WI38 (cell line): ENCODE data around the gene ZBBX.

ENCODE experiments used
- H3K4me3 ChIP-seq: 2 replicates; pipeline ENCODE4 v1.5.1; 2011; ENCODE audit warnings: low read depth, mild to moderate bottlenecking, control low read depth, low read length
- CTCF ChIP-seq: IDR thresholded peaks from 2 replicates; pipeline ENCODE4 v1.5.1; 2012; ENCODE audit warnings: low read depth, mild to moderate bottlenecking, control low read depth, low read length

The ZBBX gene

GRCh38 chr3:167350245-167350862 lies 29.7 kb downstream of the ZBBX start:
- TF ChIP-seq CTCF = no peak
- no peak overlapping the region for H3K4me3 ChIP-seq

GRCh38 chr3:167346171-167346570 lies 33.9 kb downstream of the ZBBX start:
- TF ChIP-seq CTCF = no peak
- H3K4me3 ChIP-seq = no peak overlapping the region

- no peak for TF ChIP-seq CTCF
- H3K4me3 ChIP-seq = no peak overlapping the region
These were observed 48.9 kb downstream of the ZBBX start for GRCh38 chr3:167330993-167331785.

- no peak overlapping the region for H3K4me3 ChIP-seq
- no peak for TF ChIP-seq CTCF
These were observed 56.5 kb downstream of the ZBBX start for GRCh38 chr3:167323572-167323971.

GRCh38 chr3:167318996-167319615 lies 61.0 kb downstream of the ZBBX start:
- no peak overlapping the region for H3K4me3 ChIP-seq
- no peak for TF ChIP-seq CTCF

GRCh38 chr3:167318306-167318705 lies 61.8 kb downstream of the ZBBX start:
- no peak for TF ChIP-seq CTCF
- no peak overlapping the region for H3K4me3 ChIP-seq

- no peak for TF ChIP-seq CTCF
- no peak overlapping the region for H3K4me3 ChIP-seq
These were observed 73.8 kb downstream of the ZBBX start for GRCh38 chr3:167306319-167306718.
